Endothelial cell of umbilical vein (primary cell): ENCODE data around the gene AUTS2.

ENCODE experiments used
- EZH2 ChIP-seq: IDR thresholded peaks from 2 replicates; pipeline ENCODE4 v1.6.1; 2012; ENCODE audit warnings: borderline replicate concordance, low read depth, mild to moderate bottlenecking, moderate library complexity, low read length, inconsistent platforms; ENCODE audit not compliant: severe bottlenecking
- FOS ChIP-seq: IDR thresholded peaks from 2 replicates; pipeline ENCODE4 v1.6.1; 2011; ENCODE audit warnings: mild to moderate bottlenecking, low read length, moderate library complexity, borderline replicate concordance; ENCODE audit not compliant: insufficient read depth
- JUN ChIP-seq: IDR thresholded peaks from 2 replicates; pipeline ENCODE4 v1.6.1; 2011; ENCODE audit warnings: borderline replicate concordance, low read depth; ENCODE audit not compliant: insufficient read length, insufficient read depth
- MAX ChIP-seq: IDR thresholded peaks from 2 replicates; pipeline ENCODE4 v1.6.1; 2011; ENCODE audit not compliant: insufficient read depth, insufficient read length
- MYC ChIP-seq: IDR thresholded peaks from one replicate; pipeline ENCODE4 v1.6.1; 2011; ENCODE audit warnings: mild to moderate bottlenecking, low read depth, low read length
- POLR2A ChIP-seq: IDR thresholded peaks from 2 replicates; pipeline ENCODE4 v1.6.1; 2012; ENCODE audit warnings: low read depth, mild to moderate bottlenecking, control low read depth, low read length
- POLR2AphosphoS5 ChIP-seq: IDR thresholded peaks from 2 replicates; pipeline ENCODE4 v1.6.1; 2012; ENCODE audit warnings: low read depth, mild to moderate bottlenecking, control low read depth, low read length, moderate library complexity; ENCODE audit not compliant: insufficient read depth
- TF ChIP-seq, protein P1 (sequence below), 2 donors: IDR thresholded peaks; 1 replicate in 1 of 2; 2 replicates in 1 of 2; pipeline ENCODE4 v1.5.1; 2011; ENCODE audit warnings: low read length in 2 of 2, mild to moderate bottlenecking in 2 of 2, moderate library complexity in 2 of 2, control low read depth in 1 of 2, inconsistent platforms in 1 of 2, low read depth in 1 of 2; ENCODE audit not compliant: insufficient read depth in 1 of 2; ENCODE audit errors: extremely low read depth in 1 of 2

DNA sequence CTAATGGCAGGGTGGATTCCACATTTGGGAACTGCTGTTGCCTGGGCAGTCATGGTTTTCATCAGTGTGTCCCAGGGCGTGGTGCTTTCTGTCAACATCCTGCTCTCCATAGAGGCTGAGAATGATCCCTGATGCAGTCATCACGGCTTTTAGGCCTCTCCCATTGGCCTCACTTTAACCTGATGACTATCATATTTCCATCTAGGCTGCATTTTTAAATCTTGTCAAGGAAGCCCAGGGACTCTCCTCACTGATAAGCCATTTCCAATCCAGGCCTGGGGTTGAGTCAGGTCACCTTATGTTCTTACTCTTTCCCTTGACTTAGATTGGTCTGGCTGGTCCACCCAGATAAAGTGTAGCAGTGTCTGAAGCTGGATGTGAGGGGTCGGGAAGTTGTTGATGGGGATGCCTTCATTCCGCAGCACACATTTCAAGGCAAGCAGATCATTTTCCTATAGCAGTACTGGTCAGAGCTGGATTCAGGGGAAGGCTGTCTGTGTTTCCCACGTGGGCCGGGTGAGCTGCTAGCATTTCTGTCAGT, 177.0 kb downstream of the AUTS2 start:
- TF ChIP-seq, protein P1, sequence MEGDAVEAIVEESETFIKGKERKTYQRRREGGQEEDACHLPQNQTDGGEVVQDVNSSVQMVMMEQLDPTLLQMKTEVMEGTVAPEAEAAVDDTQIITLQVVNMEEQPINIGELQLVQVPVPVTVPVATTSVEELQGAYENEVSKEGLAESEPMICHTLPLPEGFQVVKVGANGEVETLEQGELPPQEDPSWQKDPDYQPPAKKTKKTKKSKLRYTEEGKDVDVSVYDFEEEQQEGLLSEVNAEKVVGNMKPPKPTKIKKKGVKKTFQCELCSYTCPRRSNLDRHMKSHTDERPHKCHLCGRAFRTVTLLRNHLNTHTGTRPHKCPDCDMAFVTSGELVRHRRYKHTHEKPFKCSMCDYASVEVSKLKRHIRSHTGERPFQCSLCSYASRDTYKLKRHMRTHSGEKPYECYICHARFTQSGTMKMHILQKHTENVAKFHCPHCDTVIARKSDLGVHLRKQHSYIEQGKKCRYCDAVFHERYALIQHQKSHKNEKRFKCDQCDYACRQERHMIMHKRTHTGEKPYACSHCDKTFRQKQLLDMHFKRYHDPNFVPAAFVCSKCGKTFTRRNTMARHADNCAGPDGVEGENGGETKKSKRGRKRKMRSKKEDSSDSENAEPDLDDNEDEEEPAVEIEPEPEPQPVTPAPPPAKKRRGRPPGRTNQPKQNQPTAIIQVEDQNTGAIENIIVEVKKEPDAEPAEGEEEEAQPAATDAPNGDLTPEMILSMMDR (IDR thresholded peaks at IDR 0.05; ENCODE audit: extremely low read depth in 1 of 2, insufficient read depth in 1 of 2, low read depth in 1 of 2, low read length in 2 of 2), result no peak
- no peak for TF ChIP-seq POLR2A
- no peak for TF ChIP-seq MAX
- no peak for TF ChIP-seq EZH2
- TF ChIP-seq MYC, result no peak
- TF ChIP-seq POLR2AphosphoS5, result no peak
- no peak for TF ChIP-seq JUN
- no peak for TF ChIP-seq FOS
